GM18511 (cell line): Measurements from ENCODE around the gene CEP19.

Experiments used
- ATAC-seq: cut with Tn5 transposase; IDR thresholded peaks from one replicate; pipeline ENCODE4 v1.9.1; 2021; ENCODE audit warnings: mild to moderate bottlenecking, moderate library complexity; ENCODE audit not compliant: unreplicated experiment

CEP19 gene

DNA sequence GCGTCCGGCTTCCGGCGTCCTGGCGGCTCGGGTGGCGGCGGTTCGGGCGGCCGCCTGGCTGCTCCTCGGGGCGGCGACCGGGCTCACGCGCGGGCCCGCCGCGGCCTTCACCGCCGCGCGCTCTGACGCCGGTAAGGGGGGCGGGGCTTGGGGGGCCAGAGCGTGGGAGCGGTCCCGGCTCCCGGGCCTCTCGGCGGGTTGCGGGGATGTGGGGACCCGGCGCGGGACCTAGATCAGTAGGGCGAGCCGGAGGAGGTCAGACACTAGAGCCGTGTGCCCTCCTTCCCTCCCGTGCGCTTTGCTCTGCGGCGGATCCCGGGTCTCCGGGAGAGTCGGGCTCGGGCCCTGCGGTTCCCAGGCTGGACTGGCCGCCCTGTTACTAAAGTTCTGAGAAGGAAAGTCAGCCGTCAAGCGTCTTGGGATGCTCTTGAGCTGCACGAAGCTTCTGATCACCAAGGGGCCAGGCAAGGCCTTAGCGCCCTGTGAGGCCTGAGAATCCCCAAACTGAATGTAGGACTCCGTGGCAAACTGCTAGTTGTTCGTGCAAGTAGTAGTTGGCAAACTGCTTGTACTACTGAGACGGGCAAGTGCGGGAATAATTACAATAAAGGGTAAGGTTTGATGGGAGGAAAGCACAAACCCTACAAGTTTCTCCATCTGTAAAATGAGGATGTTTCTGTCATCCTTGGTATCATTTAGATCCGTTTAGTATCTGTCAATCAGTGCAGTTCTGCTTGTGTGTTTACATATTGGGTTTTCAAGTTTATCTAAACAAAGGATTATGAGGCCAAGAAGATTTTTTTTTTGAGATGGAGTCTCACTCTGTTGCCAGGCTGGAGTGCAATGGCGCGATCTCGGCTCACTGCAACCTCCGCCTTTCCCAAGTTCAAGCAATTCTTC, 714 bp upstream of the CEP19 start:
- peak; percentile 52 for ATAC-seq

DNA sequence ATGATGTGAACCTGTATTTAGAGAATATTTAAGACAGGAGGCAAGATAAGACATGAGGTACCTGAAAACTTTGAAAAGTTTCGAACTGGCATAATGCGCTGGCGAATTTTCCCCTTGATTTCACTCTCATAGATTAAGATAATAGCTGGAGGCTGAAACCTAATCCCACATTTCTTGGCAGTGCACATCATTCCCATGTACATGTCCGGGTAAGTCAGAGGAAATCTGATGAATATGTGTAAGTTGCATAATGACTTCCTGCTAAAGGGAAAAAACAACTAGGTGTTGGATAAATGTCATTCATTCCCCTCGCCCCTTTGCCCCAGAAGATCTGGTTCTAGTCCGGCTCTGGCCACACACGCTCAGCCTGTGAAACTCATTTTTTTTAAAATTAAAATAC, 3.6 kb downstream of the CEP19 start:
- ATAC-seq: no peak

DNA sequence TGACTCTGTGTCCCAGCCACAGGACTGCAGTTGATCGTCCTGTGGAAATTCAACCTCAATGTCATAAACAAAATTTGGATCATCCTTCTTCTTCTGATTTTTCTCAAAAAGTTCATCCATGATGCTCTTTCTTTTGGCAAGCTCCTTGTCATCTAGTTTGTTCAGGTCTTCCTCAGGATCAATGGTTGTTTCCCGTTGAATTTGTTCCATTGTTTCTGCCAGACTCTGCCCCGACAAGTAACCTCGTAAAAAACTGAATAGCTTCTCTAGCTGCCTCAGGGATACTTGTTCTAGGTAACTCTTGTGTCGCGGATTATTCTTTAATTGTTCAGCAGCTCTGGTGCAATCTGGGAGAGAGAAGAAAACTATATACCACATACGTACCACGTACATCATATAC, 4.5 kb downstream of the CEP19 start:
- no peak for ATAC-seq

- no peak for ATAC-seq
Measured at GRCh38 chr3:196706731-196707130, 5.3 kb downstream of the CEP19 start.

GRCh38 chr3:196706327-196706726, 5.7 kb downstream of the CEP19 start:
- ATAC-seq: no peak

GRCh38 chr3:196700801-196701200, 11.2 kb downstream of the CEP19 start:
- no peak for ATAC-seq

GRCh38 chr3:196699749-196700148, 12.3 kb downstream of the CEP19 start:
- no peak for ATAC-seq

DNA sequence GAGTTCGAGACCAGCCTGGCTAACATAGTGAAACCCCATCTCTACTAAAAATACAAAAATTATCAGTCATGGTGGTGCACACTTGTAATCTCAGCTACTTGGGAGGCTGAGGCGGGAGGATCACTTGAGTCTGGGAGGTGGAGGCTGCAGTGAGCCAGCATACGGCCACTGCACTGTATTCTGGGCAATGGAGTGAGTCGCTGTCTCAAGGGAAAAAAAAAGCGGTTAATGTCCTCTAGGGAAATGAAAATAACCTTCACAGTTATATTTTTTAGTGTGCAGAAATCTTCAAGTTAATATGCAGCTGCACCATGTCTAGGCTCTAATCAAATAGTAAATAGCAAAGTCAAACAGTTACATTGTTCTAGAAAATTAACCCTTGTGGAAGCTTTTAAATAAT, 14.8 kb downstream of the CEP19 start:
- no peak for ATAC-seq

DNA sequence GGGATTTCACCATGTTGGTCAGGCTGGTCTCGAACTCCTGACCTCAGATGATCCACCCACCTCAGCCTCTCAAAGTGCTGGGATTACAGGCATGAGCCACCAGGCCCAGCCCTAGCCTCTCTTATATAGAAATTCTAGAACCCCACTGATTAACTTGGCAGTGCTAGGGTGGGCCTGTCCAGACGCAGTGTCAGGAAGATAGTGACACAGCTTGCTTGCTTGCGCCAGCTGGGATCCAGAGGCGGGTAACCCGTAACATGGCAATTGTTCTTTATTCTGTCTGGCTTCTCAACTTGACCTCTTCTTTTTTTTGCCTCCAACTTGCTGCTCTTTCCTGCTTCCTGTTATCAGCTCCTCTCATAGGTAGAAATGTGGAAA, 16.2 kb downstream of the CEP19 start:
- no peak for ATAC-seq

- no peak for ATAC-seq
Measured at GRCh38 chr3:196694941-196695848, 16.9 kb downstream of the CEP19 start.

DNA sequence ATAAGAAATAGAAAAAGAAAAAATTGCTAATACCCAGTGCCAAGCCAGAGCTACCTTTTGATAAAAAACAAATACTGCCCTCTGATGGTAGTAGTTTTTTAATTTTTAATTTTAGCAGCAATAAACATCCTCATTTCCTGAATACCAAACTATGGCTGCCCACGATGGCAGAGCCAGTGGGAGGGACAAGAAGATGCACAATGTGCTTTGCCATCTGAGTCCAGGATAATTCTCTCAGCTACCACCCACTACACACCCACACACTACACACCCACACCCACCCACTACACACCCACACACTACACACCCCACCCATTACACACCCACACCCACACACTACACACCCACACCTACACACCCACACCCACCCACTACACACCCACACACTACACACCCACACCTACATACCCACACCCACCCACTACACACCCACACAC, 17.8 kb downstream of the CEP19 start:
- ATAC-seq: no peak

- ATAC-seq: no peak
Measured at GRCh38 chr3:196691386-196691785, 20.7 kb downstream of the CEP19 start.

DNA sequence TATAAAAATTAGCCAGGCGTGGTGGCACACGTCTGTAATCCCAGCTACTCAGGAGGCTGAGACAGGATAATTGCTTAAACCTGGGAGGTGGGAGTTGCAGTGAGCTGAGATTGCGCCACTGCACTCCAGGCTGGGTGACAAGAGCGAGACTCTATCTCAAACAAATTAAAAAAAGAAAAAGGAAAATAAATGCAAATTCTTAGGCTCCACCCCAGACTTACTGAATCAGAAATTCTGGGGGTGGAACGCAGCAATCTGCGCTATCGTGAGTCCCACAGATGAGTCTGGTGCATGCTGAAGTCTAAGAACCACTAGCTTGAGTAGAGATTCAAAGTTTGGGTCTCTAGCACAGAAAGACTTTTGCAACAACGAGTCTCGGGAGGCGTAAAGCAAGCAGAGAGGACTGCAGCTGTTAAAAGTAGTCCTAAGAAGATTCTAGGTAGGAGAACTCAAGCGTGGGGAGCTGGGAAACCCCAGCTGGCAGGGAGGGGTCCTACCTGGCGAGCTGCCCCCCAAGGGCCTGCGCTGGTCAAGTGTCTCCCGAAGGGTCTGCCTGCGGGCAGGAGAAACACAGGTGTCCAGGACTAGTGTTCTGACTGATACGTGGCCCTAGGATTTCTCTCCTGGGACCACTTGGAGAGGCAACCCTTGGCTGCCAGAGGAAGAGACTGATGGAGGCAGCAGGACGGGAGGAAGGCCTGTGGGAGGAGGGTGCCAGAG, 21.9 kb downstream of the CEP19 start:
- no peak for ATAC-seq

DNA sequence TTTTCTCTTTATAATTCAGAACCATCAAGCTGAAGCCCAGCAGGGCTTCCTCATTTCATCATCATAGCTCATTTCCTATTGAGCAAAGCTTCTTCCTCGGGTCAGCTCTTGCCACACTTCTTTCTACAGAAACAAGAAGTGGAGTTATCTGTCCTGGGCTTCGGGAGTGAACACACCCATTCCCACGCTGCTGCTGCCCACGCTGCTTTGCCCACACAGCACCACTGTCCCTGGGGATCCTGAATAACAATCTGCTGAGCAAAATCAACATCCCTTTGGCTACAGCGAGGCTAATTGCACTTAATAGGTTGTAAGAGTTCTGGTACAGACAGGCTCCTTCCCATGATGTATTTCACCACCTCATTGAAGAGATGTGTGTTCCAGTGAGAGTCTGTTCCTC, 23.7 kb downstream of the CEP19 start:
- no peak for ATAC-seq

DNA sequence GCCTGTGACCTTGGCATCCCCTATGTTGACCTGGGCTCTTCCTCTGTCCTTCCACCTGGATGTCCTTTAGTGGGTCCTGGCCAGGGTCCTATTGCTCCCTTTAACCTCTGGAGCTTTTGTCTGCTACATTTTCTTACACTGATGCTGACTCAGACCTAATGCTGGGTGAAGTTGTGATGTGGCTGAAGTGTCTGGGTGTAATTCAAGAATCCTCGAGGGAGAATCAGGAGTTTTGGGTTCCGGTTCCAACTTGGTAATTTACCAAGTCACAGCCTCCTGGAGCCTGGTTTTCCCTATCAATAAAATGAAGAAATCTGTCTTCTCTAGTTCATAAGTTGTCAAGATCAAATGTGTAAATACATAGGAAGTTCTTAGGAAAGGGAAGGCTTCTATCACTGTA, 25.6 kb downstream of the CEP19 start:
- no peak for ATAC-seq

GRCh38 chr3:196684548-196685407, 27.3 kb downstream of the CEP19 start:
- ATAC-seq: peak; percentile 94

DNA sequence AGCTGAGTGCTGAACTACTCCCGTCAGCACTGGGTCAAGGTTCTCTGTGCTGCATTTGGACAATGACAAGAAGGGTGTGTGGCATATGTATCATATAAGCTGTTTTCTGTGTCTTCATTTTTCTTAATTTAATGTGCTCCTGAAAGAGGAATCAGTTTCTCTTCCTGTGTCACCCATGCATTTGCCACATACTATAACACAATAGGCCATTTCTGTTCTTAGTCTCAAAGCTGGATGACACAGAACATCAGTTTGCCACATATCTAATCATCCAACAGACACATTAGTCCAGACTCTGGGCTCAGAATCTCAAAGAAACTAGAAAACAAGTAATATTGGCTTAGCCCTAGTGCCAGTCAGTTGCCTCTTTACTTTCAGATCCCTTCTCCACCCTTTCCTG, 34.1 kb downstream of the CEP19 start:
- no peak for ATAC-seq

GRCh38 chr3:196677353-196677752, 34.7 kb downstream of the CEP19 start:
- ATAC-seq: no peak

DNA sequence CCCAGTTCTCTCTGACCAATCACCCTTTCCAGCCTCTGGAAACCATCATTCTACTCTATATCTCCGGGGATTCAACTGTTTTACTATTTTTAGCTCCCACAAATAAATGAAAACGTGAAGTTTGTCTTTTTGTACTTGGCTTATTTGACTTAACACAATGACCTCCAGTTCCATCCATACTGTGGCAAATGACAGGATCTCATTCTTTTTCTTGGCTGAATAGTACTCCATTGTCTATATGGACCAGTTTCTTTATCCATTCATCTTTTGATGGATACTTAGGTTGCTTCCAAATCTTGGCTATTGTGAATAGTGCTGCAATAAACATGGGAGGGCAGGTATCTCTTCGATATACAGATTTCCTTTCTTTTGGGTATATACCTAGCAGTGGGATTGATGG, 38.4 kb downstream of the CEP19 start:
- no peak for ATAC-seq

DNA sequence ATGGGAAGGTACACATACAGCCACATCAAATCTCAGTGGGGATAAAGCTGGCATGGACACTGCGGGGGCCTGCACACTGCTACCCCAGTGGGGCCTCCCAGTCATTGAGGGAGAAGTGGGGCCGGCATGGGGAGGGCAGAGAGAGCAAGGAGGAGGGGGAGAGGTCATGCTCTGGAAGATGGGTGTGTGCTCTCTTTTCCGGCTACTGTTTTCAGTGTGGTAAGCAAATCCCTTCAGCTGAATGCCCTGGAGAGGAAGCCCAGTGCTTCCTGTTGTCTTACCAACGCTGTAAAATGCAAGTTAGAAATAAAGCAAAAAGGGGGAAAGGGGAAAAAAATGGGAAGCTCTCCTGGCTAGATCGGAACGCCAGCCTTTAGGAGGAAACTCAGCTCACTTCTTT, 41.7 kb downstream of the CEP19 start:
- no peak for ATAC-seq
